ENCODE results near the gene ATAD1.
"Not testable (repeated sequence)": the region's sequence is repeated elsewhere in the genome, so short reads cannot be mapped to it uniquely, and the experiment has no call there.

The ATAD1 gene

DNA sequence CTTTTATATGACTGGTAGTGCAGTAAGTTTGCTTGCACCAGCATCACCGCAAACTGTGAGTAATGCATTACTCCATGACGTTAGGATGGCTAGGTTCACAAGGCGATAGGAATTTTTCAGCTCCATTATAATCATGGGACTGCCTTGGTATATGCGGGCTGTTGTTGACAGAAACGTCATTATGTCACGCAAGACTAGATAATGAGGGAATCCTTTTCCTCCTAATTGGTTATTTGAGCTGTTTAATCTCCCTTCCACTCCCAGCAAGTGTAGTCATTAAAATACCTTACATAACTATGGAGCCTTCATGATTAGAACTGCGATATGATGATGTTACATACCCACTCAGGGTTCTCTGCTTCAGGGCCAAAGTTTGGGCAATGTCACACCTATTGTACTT lies 28.0 kb upstream of the ATAD1 start:
- DNase-seq, result peak; percentile 56

DNA sequence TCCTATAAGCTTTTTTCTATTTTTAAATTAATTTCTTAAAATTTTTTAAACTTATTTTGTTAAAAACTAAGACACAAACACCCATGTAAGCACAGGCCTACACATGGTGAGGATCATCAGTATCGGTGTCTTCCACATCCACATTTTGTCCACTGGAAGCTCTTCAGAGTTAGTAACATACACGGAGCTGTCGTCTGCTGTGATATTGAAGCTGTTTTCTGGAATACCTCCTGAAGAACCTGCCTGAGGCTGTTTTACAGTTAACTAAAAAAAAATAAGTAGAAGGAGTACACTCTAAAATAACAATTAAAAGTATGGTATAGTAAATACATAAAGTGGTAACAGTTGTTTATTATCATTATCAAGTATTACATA lies 27.6 kb upstream of the ATAD1 start:
- no peak for DNase-seq

DNA sequence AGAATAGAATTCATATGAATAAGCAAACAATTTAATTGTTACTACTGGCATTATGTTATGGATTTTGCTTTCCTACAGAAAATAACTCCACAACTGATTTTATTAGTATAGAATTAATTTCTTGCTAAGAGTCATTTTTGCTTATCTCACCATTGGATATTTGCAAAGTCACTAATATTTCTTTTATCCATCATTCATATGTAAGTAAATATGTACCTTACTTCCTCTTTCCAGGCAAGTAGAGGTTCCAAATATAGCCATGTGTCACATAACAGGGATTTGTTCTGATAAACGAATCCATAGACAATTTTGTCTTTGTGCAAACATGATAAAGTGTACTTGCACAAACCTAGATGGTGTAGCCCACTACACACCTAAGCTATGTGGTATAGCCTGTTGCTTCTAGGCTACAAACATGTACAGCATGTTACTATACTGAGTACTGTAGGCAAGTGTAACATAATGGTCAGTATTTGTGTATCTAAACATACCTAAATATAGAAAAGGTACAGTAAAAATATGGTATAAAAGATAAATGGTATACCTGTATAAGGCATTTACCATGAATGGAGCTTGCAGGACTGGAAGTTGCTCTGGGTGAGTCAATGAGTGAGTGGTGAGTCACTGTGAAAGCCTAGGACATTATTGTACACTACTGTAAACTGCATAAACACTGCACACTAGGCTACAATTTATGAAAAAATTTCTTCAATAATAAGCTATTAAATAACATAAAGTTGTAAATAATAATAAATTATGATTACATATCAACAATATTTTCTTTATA lies 27.0 kb upstream of the ATAD1 start:
- DNase-seq, result no peak

DNA sequence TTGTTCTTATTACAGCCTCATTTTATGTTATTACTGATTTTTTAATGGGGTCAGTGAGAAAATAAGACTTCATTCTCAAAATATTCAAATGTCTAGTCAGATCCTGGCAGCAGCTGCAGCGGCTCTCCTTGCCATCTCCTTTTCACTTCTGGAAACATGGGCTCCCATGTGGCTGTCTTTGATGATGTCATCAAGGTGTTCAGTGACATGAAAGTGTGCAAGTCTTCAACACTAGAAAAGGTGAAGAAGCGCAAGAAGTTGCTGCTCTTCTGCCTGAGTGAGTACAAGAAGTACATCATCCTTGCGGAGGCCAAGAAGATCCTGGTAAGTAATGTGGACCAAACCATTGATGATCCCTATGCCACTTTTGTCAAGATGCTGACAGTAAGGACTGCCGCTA lies 25.7 kb upstream of the ATAD1 start:
- DNase-seq, result no peak

DNA sequence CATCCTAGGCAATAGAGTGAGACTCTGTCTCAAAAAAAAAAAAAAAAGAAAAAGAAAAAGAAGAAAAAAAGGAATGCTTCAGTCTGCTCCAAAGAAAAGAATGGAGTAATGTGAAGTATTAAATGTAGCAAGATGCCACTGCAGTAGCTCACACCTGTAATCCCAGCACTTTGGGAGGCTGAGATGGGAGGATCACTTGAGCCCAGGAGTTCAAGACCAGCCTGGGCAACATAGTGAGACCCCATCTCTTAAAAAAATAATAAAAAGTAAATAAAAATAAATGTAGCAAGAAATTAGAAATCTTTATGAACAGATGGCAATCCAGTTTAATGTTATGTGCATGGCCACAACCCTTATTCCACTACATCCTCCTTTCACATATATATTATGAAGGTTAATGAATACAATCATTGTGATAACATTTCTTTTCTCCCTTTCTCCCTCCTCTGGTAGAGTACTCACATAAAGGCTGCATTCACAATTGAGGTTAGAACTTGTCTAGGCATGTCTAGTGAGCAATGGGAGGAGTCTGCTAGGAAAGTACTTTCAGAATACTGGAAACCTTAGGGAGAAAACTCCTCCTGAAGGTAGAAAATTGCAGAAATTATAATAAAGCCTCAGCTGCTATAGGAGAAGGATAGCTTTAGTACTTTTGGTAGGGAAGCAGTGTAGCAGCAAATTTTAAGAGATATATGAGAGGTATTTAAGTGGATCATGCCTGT lies 24.9 kb upstream of the ATAD1 start:
- no peak for DNase-seq

DNA sequence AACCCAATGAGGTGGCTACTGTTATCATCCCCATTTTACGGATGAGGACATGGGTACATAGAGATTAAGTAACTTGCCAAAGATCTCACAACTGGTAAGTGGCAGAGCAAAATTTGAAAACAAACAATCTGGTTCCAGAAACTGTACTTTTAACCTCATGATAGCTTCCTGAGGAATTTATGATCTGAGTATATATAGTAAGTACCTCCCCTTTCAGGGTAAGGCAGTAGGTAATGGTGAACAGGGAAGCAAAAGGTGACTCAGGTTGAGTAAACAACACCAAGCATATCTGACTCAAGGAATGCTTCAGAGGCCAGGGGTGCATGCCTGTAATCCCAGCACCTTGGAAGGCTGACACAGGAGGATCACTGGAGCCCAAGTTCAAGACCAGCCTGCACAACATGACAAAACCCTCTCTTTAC lies 24.2 kb upstream of the ATAD1 start:
- DNase-seq, result no peak

DNA sequence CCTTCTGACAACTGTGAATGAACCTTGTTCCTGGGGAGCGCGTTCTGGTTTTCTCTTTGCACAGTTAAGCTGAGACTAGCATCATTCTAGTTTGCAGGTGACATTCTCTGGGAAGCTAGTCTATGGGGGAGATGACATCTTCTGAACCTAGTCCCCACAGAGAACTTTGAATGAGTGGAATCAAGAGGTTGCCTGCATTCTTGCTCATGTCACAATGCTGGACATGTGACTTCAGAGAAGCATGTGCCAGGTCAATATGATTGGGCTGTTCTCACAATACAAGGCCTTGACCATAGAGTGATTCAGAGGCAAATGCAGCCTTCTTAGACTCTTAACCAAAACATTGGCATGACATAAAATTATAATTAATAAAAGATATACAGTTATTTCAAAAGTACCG lies 23.2 kb upstream of the ATAD1 start:
- no peak for DNase-seq

DNA sequence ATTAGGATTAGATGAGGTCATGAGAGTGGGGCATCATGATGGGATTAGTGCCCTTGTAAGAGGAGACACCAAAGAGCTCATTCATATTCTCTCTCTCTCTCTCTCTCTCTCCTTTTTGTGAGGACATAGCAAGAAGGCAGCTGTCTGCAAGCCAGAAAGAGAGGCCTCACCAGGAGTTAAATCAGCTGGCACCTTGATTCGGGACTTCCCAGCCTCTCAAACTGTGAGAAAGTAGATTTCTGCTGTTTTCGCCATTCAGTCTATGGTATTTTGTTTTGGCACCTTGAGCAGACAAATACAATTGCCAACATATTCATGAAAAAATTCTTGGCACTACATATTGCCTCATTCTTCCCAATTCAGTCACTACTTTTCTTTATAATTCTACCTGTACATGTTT lies 20.6 kb upstream of the ATAD1 start:
- no peak for DNase-seq

DNA sequence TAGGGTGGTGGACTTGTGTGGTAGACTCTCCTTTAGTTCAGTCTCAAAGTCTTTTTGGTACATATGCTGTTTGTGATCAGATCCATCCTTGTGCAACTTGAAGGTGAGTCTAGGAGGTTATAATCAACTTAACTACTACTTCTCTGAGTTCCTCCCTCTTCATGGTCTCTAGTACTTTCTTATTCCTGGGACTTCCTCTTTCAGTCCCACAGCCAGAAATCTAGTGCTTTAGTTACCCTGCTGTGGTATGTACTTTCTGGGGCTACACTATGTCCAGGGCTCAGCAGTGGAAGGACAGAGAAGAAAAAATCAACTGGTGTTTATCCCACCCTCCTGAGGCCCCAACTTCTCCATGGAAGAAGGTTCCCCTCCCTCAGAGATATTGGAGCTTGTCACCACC lies 19.4 kb upstream of the ATAD1 start:
- DNase-seq, result no peak

DNA sequence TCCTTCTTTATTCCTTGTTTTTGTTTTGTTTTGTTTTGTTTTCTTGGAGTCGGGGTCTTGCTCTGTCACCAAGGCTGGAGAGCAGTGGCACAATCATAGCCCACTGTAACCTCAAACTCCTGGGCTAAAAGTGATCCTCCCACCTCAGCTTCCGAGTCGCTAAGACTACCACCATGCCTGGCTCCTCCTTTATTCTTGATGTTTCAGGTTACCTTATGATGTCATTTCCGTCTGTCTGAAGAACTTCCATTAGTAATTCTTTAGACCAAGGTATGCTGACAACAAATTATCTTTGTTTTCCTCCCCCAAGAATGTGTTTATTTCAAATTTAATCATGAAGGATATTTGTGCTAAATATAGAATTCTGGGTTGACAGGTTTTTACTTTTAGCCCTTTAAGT lies 18.1 kb upstream of the ATAD1 start:
- DNase-seq, result no peak

DNA sequence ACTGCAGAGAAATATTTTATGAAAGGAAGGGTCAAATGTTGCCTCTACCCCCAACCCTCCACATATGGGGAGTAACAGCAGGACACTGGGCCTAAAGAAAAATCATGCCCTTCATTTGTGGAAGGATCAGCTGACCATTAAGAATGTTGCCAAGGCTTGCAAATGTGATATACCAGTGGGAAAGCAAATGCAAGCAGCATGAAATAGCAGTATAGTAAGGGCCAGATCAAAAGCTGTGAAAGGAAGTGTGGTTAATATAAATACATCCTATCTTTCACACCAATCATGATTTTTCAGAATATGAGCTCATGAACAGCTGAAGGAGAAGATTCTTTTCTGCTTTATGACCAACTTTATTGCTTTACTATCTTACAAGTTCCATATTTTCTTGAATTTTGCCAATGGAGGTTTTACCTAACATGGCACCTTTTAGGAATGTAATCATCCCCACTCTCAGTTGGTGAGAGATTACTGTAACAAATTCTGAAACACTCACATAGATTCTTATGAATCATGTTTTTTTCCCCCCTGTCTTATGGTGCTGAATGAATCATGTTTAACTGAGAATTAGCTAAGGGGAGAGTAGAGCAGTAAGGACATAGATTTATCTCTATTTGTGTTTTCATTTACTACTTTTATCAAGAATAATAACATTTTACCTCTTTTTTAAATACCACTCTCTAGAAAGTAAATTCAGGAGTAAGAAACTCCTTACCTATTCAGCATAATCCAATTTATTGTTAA lies 12.1 kb upstream of the ATAD1 start:
- DNase-seq, result no peak

DNA sequence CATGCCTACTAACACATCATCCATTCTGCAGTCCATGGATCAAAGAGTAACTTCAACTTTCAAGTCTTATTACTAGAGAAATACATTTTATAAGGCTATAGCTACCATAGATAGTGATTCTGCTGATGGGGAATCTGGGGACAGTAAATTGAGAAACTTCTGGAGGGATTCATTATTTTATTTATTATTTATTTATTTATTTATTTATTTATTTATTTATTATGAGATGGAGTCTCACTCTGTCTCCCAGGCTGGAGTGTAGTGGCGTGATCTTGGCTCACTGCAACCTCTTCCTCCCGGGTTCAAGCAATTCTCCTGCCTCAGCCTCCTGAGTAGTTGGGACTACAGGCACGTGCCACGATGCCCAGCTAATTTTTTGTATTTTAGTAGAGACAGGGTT lies 11.0 kb upstream of the ATAD1 start:
- not testable (repeated sequence) for DNase-seq

DNA sequence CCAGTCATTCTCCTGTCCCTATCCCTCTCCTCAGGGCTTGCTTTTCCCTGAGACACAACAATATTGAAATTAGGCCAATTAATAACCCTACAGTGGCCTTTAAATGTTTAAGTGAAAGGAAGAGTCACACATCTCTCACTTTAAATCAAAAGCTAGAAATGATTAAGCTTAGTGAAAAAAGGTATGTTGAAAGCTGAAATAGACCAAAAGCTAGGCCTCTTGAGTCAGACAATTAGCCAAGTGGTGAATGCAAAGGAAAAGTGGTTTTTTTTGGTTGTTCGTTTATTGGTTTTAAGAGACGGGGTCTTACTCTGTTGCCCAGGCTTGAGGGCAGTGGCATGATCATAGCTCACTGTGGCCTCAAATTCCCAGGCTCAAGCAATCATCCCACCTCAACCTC lies 9.7 kb upstream of the ATAD1 start:
- no peak for DNase-seq

DNA sequence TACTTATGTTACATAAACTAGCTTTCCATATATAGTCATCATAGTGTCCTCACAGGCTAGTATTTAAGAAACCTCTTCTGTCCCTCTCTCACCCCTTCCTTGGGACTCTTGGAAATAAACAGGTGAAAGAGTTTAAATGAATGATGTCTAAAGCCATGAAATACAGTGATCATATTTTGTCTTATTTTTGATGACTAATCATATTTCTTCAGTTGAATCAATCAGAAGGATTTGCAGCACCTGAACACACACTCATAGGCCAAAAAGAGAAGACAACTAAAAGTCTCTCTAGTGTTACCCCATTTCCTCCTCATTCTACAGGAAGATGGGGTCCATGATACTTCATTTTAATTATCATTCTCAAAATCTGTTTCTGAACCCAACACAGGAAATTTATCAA lies 8.6 kb upstream of the ATAD1 start:
- DNase-seq, result no peak

DNA sequence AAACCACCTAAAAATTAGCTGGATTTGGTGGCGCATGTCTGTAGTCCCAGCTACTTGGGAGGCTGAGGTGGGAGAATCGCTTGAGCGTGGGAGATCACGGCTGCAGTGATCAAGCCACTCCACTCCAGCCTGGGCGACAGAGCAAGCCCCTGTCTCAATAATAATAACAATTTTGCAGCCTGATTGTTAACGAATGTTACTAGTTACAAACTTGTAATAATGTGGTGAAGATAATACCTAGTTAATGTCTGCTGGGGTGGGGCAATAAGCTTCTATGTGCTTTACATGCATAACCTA lies 1.2 kb upstream of the ATAD1 start:
- no peak for DNase-seq

DNA sequence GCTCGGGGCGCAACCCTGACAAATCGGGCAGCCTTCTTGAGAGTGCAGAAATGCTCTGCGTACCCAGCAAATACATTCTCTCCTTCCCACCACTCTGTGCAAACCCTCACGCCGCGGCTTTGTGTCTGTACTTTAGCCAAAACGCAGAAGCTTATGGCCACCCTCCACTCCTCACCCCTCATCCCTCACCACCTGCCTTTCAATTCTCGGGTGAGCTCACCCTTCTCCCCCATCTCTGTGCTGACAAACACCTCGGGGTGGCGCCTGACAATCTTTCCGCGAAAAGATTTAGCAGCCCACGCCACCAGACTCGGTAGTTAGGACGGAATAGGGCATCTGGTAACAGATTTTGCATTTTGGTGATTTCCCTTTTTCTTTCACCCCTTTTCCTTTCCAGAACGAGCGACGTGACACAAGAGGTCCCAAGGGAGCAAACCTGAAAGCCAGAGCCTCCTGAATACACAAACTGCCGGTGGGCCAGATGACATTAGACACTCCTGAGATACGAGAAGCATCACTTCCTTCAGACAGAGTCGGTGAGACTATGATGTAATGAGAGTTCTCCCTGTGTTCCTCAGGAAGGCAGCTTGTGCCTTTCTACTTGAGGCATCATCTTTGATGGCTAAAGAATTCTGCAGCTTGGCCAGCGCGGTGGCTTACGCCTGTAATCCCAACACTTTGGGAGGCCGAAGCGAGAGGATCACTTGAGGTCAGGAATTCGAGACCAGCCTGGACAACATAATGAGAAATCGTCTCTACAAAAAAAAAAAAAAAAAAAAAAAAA lies 671 bp upstream of the ATAD1 start:
- DNase-seq, result peak; percentile 78

DNA sequence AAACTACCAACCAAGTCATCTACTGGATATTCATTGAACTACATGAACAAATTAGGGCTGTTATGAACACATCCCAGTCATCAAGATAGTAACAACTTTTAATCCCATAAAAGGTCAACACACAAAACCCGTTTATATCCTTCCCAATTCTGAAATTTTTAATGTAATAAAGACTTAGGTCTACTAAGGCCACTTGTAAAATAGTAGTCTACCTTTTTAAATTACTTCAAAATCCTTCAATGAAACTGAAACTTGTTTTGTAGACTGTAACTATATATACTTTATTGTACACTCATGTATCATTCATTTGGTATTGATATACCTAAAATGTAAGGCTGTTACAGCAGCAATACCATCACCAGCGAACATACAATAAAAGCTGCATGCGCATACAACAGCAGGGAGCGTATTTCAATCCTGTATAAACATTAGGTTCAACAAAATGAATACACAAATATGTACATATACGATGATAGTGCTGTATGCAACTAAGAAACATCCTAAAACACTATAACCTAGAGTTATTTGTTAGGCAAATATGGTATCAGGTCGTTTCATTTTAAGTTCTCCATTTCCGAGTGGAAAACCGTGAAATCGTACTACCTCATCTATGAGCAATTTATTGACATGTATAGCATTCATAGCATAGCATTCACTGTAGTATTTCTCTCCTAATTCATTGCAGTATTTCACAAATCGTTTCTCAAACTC lies 973 bp downstream of the ATAD1 start:
- peak; percentile 39 for DNase-seq

DNA sequence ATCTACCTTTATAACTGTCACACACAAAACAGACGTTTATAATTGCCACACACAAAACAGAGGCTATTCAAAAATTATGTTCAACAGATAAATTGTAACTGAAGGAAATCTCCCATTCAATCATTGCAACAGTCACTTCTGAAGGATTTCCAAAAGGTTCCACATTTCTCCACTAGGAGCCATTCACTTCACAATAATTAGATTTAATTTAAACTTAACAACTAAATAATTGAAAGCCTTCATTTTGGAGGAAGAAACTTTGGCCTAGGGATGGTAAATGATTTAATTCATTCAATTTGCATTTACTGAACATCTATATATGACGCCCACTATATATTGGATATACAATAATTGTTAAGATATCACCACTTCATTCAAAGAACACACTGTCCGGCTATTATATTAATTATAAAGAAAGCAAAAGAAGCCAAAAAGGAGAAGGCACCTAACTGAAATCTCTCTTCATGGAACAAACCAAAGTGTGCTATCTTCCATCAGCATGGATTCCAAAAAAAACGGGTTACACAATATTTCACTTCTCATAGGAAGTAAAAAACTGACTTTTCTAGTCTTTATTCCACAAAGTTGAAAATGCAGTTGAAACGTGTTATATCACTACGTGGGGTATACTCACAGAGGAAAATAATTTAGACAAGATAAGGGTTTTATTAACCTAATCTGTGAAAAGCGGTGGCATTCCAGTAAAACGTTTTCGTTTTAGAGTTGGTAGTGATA lies 1.7 kb downstream of the ATAD1 start:
- DNase-seq, result no peak

DNA sequence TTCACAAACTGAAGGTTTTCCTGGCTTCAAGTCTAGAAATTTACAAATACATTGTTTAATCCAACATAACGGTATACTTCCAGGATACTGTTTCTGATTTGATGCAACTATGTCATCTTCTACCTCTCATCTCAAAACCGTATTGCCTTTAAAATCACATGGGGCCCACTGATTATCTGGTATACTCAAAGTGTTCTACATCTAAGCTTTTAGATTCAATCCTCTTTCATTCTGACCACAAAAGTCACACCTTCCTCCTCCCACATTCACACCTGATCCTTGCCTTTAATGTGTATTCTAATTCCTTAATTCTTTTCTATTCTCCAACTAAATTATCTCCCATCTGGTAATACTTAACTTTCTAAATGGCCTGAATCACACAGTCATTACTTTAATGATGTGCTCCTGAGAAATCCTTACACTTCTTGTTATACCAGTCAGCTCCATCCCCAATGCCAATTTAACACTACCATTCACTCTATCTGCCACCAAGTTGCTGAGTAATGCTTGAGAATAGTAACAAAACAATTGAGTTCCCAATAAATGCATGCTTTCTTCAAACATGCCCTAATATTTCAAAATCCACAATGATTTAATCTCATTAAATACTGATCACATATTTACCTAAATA lies 13.0 kb downstream of the ATAD1 start:
- DNase-seq, result no peak

DNA sequence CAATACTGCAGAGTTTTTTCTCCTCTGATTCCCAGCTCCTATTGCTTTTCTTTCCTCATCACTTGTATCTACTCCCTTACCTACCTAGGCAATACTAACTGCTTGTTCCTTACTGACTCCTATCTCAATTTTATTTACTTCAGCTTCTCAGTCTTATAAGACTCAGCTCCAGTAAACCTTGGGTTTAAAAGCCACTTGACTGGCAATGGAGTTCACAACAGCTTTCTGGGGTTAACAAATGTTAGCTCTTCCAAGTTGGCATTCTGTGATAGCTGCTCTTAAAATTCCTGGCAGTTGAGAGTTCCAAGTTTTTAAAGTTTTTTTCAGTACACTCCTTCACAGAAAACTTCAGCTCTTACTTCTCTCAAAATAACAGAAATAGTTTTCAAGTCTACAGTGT lies 14.2 kb downstream of the ATAD1 start:
- no peak for DNase-seq

DNA sequence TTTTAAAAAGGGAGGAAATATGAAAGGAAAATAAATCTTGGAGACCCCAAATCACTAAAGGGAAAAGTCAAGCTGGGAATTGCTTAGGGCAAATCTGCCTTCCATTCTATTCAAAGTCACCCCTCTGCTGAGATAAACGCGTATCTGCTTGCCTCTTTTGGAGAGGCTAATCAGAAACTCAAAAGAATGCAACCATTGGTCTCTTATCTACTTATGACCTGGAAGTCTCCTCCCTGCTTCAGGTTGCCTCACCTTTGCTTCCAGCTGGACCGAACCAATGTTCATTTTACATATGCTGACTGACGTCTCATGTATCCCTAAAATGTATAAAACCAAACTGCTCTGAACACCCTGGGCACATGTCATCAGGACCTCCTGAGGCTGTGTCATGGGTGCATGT lies 14.7 kb downstream of the ATAD1 start:
- DNase-seq, result no peak

Measured in eye (tissue), 1 donor.